Naive thymus-derived CD8-positive, alpha-beta T cell (primary cell): ENCODE measurements around the gene RNU1-1. TPM values are rescaled to one million over a fixed set of nuclear protein-coding genes. Genes with fewer than 3 reads are reported as not detected.

Source experiments
- polyA plus RNA-seq, 3 donors: library from polyadenylated mRNA; unstranded; fragments of 300-500 nt; fragmentation: Illumina TruSeq; gene quantifications; one replicate each; pipeline ENCODE4 v1.2.3, GENCODE V29; 2021
- total RNA-seq, 8 experiments: library from RNA in 2 of 8; stranded (reverse) in 2 of 8; gene quantifications; one replicate each; pipeline ENCODE4 v1.2.3 and lab custom pipeline; 2021 to 2026

The RNU1-1 gene
- total and polyA plus RNA-seq, 5 experiments from 2014 or later = 22.6 to 3,916 (median 3,449) TPM; not detected in 2

Other genes starting within 250 kb of the RNU1-1 start
- gene FBXO42, start 161.8 kb downstream of the RNU1-1 start, total RNA-seq = 10 to 100 TPM; 24.3 to 27.4 TPM
- gene FBXO42, start 161.8 kb downstream of the RNU1-1 start, polyA plus RNA-seq = 10 to 100 TPM; 11.8 to 21.5 (median 15.5) TPM
- 10 to 100 TPM; 90.0 to 93.6 TPM for gene SZRD1, start 147.0 kb downstream of the RNU1-1 start, total RNA-seq
- gene SZRD1, start 147.0 kb downstream of the RNU1-1 start, polyA plus RNA-seq = 10 to 100 TPM; 47.5 to 50.1 (median 49.7) TPM
- not detected for gene SPATA21, start 76.9 kb downstream of the RNU1-1 start, total RNA-seq
- gene SPATA21, start 76.9 kb downstream of the RNU1-1 start, polyA plus RNA-seq = not detected
- 100 to 1,000 TPM; 142 to 146 TPM for gene NECAP2, start 73.6 kb downstream of the RNU1-1 start, total RNA-seq
- 100 to 1,000 TPM; 137 to 176 (median 171) TPM for gene NECAP2, start 73.6 kb downstream of the RNU1-1 start, polyA plus RNA-seq
- 10 to 100 TPM; 46.4 to 48.1 TPM for gene NBPF1, start 99.3 kb upstream of the RNU1-1 start, total RNA-seq
- gene NBPF1, start 99.3 kb upstream of the RNU1-1 start, polyA plus RNA-seq = 10 to 100 TPM in 2 of 3 donors, 1 to 10 TPM in 1; 9.1 to 18.9 (median 13.2) TPM
- 1,000 to 10,000 TPM; 3,449 to 3,916 TPM for gene RNU1-3, start 152.7 kb upstream of the RNU1-1 start, total RNA-seq
- 10 to 100 TPM in 1 of 3 donors, not detected in 2; 22.6 TPM for gene RNU1-3, start 152.7 kb upstream of the RNU1-1 start, polyA plus RNA-seq
- 1,000 to 10,000 TPM; 3,449 to 3,916 TPM for gene RNU1-4, start 226.2 kb upstream of the RNU1-1 start, total RNA-seq
- 10 to 100 TPM in 1 of 3 donors, not detected in 2; 22.6 TPM for gene RNU1-4, start 226.2 kb upstream of the RNU1-1 start, polyA plus RNA-seq